GM18867 (cell line): ENCODE measurements around the gene TPRX1.
"Not testable (repeated sequence)": the region's sequence is repeated elsewhere in the genome, so short reads cannot be mapped to it uniquely, and the experiment has no call there.

Experiments
- ATAC-seq: cut with Tn5 transposase; IDR thresholded peaks from one replicate; pipeline ENCODE4 v1.9.1; 2021; ENCODE audit warnings: mild to moderate bottlenecking, moderate library complexity; ENCODE audit not compliant: unreplicated experiment

Gene TPRX1

DNA sequence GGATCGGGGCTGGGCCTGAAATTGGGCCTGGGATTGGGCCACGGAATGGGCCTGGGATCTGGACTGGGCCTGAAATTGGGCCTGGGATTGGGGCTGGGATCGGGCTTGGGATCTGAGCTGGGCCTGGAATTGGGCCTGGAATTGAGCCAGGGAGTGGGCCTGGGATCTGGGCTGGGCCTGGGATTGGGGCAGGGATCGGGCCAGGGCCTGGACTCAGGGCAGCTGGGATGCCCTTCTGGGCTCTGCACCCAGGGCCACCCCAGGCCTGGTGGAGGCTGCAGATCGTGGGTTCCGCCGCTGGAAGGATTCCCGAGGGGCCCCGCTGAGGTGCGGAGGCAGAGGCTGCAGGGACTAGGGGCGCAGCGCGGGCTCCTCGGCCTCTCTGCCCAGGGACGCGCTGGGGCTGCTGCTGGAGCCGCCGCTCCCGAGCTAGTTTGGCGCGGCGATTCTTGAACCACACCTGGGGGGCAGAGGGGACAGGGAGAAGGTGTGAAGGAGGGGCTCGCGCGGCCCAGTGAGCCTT lies 1.8 kb downstream of the TPRX1 start:
- ATAC-seq: no peak

DNA sequence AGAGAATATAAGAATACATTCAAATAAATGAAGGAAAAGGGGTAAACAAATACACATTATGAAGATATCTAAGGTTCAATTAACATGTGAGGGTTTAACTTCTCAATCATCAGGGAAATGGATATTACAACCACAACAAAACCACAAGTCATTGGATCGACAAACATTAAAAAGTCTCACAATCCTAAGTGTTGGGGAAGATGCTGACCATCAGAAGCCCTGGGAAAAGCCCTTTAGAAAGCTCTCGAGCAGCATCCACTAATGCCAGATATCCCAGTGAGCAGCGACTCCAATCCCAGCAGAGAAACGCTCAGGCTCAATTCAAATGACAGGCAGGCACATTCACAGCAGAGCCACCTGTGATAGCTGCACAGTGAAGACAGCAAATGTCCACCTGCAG lies 3.1 kb downstream of the TPRX1 start:
- ATAC-seq: no peak

DNA sequence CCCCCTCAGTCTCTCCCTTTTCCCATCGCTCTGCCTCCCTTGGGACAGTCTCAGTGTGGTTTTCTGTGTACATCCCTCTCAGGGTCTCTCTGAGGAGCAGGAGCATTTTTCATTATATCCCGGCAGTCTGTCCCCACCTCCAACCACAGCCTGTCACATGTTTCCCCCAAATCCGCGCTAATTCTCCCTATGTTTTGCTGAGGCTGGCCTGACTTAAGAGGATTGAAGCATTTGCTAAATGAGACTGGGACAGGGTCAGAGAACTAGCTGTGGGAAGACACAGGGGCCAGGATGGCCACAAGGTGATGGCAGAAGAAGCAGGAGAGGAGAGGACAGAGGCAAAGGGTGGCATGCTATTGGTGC lies 5.5 kb downstream of the TPRX1 start:
- ATAC-seq: no peak

DNA sequence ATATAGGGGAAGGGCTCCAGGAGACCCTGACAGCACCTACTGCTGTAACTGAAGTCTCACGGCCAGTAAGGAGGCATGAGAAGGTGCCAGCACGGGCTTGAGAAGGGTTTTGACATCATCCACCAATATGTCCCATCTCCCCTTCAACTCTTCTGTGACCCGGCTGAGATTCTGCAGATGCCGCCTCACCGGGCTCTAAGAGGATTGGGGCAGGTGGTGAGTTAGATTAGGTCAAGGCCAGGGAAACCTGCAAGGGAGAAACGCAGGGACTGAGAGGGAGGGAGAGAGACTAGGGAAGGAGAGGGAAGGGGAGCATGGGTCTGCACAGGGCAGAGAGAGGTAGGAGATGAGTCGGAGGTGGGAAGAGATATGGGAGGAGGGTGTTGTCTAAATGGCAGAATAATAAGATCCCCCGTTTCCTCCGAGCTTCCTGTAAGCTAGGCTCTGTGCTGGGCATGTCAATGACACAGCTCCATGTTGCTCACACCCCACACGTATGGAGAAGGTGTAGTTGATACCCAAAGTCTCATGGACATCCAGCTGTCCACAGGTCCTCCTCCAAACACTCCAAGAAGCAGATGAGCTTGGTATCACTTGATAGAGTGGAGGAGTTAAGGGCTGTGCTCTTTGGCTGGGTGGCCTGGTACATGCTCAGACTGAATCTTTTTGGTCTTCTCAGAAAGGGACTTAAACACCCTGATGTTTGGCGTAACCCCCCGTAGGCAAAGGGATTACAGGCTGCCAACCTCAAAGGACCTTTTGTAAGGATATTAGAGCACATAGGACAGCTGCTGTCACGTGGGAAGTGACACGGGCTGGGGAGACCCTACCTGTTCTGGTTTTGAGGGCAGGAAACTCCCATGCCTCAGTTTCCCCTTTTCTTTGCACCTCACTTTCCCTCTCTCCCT lies 6.1 kb downstream of the TPRX1 start:
- ATAC-seq: no peak

DNA sequence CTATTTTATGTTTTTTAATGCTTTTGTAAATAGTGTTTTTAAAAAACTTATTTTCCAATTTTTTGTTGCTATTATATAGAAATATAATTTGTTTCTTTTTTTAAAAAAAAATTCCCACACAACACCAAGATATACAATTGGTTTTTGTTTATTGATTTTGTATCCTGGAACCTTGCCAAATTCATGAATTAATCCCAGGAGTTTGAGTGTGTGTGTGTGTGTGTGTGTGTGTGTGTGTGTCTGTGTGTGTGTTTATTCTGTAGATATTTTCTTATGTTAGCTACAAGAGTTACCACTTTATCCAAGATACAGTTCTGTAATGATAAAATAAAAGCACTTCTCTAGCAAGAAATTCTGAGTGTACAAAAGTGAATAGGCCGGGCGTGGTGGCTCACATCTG lies 7.6 kb downstream of the TPRX1 start:
- ATAC-seq: no peak

DNA sequence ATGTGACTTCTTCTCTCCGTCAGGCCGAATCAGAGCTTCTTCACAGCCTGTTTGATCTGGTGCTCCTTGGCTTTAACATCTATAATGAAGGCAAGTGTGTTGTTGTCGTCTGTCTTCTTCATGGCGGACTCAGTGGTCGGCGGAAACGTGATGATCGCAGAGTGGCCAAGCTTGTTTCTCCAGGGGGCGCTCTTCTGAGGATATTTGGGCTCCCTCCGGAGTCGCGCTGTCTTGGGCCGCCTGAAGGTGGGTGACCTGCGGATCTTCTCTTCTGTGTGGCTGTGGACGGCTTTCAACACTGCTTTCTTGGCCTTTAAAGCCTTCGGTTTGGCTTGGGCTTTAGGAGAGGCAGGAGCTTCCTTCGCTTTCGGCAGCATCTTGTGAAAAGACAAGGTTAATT lies 9.8 kb downstream of the TPRX1 start:
- no peak for ATAC-seq

DNA sequence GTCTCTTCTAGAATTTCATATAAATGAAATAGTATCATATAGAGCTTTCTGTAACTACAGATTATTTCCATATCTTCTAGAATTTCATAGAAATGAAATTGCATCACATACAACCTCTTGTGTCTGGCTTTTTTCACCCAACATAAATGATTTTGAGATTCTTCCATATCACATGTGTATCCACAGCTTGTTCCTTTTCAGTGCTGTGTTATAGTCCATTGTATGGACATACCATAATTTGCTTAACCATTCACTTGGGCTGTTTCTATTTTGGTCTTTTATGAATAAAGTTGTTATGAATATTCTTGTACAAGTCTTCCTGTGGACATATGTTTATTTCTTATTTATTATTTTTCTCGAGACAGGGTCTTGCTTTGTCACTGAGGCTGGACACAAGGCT lies 11.7 kb downstream of the TPRX1 start:
- ATAC-seq: no peak

DNA sequence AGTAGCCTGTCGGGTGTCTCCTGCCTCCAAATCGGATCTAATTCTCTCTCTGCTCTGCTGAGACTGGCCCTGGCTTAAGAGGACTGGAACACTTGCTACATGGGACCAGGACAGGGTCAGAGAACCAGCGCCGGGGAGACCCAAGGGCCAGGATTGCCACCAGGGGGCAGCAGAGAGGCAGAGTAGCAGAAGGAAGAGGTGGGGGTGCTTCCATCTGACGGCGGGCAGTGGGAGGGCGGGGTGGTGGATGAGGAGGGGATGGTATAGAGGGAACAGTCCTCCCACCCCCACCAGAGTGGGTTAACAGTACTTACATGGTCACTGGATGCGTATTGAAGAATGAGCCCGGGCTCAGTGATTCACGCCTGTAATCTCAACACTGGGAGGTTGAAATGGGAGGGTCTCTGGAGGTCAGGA lies 13.9 kb downstream of the TPRX1 start:
- ATAC-seq: no peak

DNA sequence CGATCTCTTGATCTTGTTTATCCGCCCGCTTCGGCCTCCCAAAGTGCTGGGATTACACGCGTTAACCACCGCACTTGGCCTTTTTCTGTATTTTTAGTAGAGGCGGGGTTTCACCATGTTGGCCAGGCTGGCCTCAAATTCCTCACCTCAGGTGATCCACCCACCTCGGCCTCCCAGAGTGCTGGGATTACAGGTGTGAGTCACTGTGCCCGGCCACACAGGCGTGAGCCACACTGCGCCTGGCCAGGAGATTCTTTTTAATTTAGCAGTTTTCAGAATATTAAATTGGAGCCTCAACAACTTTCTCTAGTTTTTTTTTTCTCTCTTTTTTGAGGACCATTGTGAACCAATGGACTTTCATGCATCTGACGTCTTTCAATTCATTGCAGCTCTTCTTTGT lies 14.5 kb downstream of the TPRX1 start:
- not testable (repeated sequence) for ATAC-seq

DNA sequence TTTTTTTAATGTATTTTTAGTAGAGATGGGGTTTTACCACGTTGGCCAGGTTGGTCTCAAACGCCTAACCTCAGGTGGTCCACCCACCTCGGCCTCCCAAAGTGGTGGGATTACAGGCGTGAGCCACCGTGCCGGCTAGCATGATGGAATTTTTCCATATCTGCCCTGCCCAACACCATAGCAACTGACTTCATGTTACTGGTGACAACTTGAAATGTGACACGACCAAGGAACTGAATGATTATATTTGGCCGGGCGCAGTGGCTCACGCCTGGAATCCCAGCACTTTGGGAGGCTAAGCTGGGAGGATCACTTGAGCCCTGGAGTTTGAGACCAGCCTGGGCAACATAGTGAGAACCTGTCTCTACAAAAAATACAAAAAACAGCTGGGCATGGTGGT lies 17.0 kb downstream of the TPRX1 start:
- ATAC-seq: not testable (repeated sequence)

DNA sequence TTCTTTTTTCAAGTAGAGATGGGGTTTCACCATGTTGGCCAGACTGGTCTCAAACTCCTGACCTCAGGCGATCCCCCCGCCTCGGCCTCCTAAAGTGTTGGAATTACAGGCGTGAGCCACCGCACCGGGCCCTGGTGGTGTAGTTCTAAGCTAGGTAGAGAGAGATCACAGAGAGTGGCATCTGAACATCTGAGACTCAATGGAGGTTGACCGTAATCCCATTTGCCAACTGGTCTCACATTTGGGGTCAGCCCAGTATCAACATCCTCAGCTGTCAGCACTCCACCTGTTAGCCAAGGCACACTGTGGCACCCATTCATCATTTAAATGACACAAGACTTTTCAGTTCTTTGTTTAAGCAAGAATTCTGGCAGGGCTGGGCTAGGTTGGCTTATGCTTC lies 17.8 kb downstream of the TPRX1 start:
- ATAC-seq: no peak

DNA sequence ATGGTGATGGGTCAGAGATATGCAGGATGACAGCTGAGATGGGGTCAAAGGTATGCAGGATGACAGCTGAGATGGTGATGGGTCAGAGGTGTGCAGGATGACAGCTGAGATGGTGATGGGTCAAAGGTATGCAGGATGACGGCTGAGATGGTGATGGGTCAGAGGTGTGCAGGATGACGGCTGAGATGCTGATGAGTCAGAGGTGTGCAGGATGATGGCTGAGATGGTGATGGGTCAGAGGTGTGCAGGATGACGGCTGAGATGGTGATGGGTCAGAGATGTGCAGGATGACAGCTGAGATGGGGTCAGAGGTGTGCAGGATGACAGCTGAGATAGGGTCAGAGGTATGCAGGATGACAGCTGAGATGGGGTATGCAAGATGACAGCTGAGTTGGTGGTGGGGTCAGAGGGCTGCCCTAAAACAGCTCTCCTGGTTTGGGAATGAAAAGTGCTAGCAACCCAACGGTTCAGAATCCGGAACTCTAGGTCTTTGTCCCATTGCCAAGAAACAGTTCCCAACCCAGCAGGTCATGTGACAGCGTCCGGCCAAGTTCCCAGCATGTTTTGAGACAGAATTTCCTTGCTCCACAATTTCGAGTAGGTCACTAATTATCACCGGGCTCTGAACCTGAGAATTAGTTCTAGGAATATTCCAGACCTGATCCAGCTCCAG lies 22.6 kb downstream of the TPRX1 start:
- ATAC-seq: no peak

DNA sequence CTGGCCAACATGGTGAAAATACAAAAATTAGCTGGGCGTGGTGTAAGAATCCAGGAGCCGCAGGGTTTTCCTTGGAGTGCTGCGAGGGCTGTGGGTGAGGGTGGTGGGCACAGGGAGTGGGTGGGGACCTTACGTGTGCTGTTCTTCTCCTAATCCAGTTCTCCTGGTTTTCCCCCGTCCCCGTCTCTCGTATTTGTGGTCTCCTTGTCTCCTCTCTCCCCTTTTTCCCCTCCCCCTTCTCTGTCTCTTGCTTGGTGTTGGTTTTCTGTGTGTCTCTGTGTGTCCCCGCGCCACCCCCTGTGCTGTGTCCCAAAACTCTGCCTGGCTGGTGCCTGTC lies 24.2 kb downstream of the TPRX1 start:
- no peak for ATAC-seq

DNA sequence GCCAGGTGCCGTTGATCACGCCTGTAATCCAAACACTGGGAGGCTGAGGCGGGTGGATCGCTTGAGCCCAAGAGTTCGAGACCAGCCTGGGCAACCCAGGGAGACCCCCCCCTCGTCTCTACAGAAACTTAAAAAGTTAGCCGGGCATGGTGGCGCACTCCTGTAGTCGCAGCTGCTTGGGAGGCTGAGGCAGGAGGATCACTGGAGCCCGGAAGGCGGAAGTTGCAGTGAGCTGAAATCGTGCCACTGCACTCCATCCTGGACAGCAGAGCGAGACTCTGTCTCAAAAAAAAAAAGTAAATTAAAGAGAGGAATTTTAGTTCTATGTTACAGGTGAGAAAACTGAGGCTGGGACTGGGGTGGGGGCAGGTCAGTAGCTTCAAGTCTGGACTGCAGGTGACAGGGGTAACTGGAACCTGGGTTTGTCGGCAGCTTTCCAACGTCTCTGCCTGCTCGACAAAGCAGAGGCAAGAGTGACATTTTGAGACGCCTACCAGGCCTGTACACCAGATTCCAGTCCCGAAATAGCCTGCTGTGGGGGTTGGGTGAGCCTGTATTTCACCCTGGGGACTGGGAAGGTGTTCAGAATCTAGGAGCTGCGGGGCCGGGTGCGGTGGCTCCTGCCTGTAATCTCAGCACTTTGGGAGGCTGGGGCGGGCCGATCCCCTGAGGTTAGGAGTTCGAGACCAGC lies 24.7 kb downstream of the TPRX1 start:
- ATAC-seq: no peak

DNA sequence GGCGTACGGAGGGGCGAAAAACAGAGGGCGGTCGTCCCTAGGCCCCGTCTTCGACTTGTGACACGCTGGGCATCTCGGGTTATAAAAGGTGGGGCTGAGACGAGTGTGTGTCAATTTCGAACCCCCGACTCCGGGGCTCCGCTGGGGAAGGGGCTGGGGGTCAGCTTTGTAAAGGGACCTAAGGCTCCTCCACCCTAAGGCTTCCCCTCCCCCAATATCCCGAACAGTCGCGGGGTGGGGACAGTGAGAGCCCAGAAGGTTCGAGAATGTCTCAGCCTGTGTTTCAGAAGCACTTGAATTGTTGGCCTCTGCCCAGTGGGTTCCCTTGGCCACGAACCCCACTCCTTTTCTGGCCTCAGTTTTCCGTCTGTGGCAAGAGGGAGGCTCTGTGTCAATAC lies 25.4 kb downstream of the TPRX1 start:
- ATAC-seq: no peak

DNA sequence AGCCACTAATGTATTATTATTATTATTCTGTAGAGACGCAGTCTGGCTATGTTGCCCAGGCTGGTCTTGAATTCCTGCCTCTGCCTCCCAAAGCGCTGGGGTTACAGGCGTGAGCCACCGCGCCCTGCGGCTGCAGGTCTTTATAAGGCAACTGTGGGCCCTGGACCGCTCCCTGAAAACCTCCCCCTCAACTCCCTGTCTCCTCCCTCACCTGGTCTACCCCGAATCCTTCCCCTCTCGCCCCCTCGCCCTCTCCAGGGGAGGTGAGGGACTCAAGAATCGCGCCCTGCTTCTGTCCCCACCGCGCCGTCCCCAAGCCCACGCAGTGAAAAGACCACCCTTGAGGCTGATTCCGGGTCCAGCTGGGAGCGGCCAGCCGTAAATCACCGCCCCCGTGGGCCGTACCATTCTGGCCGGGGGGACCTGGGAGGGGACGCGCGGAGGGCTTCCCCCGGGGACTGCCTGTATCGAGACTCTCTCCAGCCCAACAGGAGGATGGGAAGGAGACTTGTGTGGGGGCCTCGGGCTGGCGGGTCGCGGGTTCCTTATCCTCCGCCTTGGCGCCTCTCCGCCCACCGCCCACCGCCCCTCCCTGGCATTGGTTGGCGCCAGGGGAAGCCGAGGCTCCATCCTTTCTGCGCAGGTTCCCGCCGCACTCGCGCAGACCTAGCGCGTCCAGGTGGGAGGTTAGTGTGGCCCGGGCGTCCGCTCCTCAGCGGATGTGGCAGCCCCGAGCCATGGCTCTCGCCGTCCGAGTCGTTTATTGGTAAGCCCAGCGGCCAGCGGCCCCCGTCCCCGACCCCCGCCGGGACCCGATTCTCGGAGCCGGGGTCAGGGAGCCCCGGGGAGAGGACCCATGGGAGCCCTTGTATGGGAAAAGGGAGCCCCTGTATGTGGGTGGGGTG lies 26.1 kb downstream of the TPRX1 start, which contains the start of gene SELENOW:
Gene SELENOW, plus strand, starts transcription at position 655 of the 905 bp plus-strand sequence. Its CDS starts 83 bp downstream, at position 738.
- peak; percentile 76 for ATAC-seq

DNA sequence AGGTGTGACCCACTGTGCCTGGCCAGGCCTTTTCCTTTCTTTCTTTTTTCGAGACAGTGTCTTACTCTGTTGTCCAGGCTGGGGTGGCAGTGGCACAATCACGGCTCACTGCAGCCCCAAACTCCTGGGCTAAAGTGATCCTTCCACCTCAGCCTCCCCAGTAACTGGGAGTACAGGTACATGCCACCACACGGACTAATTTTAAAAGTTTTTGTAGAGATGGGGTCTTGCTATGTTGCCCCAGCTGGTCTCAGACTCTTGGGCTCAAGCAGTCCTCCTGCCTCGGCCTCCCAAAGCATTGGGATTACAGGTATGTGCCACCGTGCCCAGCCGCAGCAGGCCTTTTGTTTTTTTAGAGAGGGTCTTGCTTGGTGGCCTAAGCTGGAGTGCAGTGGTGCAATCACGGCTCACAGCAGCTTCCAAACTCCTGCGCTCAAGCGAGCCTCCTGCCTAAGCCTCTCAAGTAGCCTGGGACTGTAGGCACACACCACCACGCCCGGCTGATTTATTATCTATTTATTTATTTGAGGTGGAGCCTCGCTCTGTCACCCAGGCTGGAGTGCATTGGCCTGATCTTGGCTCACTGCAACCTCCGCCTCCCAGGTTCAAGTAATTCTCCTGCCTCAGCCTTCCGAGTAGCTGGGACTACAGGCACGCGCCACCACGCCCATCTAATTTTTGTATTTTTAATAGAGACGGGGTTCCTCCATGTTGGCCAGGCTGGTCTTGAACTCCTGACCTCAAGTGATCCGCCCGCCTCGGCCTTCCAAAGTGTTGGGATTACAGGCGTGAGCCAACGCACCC lies 26.9 kb downstream of the TPRX1 start:
- not testable (repeated sequence) for ATAC-seq

DNA sequence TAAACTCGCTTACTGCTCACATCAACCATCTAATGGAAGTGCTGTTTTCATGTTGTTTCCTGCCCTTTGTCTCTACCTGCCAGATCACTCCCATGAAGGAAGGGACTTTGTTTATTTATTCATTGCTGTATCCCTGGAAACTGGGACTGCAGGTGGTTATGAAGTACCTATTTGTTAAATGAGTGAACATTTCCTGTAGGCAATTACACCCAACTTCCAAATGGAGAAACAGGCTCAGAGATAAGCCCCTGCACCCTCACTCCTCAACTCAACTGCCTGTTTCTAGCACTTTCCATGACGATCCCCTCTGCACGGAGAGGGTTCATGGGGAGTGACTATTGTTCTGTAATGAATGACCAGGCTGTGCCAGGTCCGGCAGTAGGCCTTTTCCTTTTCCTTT lies 27.8 kb downstream of the TPRX1 start:
- no peak for ATAC-seq

DNA sequence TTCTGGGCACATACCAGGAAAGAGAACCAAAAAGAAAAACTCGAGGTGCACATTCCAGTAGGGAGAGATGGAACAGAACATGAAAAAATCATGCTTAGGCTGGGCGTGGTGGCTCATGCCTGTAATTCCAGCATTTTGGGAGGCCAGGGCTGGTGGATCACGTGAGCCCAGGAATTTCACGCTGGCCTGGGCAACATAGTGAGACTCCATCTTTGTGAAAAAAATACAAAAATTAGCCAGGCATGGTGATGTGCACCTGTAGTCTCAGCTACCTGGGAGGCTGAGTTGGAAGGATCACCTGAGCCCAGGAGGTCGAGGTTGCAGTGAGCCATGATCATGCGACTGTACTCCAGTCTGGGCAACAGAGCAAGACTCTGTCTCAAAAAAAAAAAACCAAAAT lies 33.1 kb downstream of the TPRX1 start:
- ATAC-seq: not testable (repeated sequence)

DNA sequence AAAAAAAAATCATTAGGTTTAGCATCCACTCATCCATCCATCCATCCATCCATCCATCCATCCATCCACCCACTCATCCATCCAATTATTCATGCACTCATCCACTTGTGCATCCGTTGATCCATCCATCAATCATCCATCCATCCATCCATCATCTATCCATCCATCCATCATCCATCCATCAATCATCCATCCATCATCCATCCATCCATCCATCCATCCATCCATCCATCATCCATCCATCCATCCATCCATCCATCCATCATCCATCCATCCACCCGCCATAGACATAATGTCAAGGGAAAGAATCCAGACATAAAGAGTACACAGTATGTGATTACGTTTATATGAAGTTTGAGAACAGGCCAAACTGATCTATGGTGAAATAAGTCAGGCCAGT lies 34.8 kb downstream of the TPRX1 start:
- no peak for ATAC-seq
